ENCODE results near the gene FES.
"Not testable (repeated sequence)": the region's sequence is repeated elsewhere in the genome, so short reads cannot be mapped to it uniquely, and the experiment has no call there.

The FES gene

GRCh38 chr15:90915808-90916440 is 31.6 kb downstream of the FES start:
- Mint-ChIP-seq H3K4me1 (peaks cover 16% of the 10 kb centered on the region), H3K27me3 (ENCODE audit: low read depth, poor library complexity) (peaks cover 4% of the 10 kb centered on the region), H3K36me3 (ENCODE audit: low read depth) (peaks cover 40% of the 10 kb centered on the region), H3K9me3 (no peaks in the 10 kb centered on the region), H3K4me3 (no peak overlapping the region), H3K27ac (peak overlapping the region; percentile 71)
- DNase-seq: no peak
- no peak for TF ChIP-seq CTCF (IDR thresholded peaks at IDR 0.05)

GRCh38 chr15:90916461-90916860 is 32.2 kb downstream of the FES start:
- H3K36me3 Mint-ChIP-seq (ENCODE audit: low read depth): peaks cover 45% of the 10 kb centered on the region
- peaks cover 16% of the 10 kb centered on the region for H3K4me1 Mint-ChIP-seq
- DNase-seq: no peak
- no peak overlapping the region for H3K4me3 Mint-ChIP-seq
- peaks cover 4% of the 10 kb centered on the region for H3K27me3 Mint-ChIP-seq (ENCODE audit: low read depth, poor library complexity)
- no peak overlapping the region for H3K27ac Mint-ChIP-seq
- no peaks in the 10 kb centered on the region for H3K9me3 Mint-ChIP-seq
- no peak for TF ChIP-seq CTCF (IDR thresholded peaks at IDR 0.05)

GRCh38 chr15:90917569-90917968 is 33.3 kb downstream of the FES start:
- Mint-ChIP-seq H3K4me1 (peaks cover 16% of the 10 kb centered on the region), H3K4me3 (no peak overlapping the region), H3K9me3 (no peaks in the 10 kb centered on the region), H3K27me3 (ENCODE audit: low read depth, poor library complexity) (peaks cover 4% of the 10 kb centered on the region), H3K36me3 (ENCODE audit: low read depth) (peaks cover 45% of the 10 kb centered on the region), H3K27ac (no peak overlapping the region)
- no peak for TF ChIP-seq CTCF (IDR thresholded peaks at IDR 0.05)
- DNase-seq: no peak

GRCh38 chr15:90918034-90918788 is 33.9 kb downstream of the FES start:
- Mint-ChIP-seq H3K27ac (peak overlapping the region; percentile 93), H3K9me3 (no peaks in the 10 kb centered on the region), H3K4me3 (no peak overlapping the region), H3K36me3 (ENCODE audit: low read depth) (peaks cover 42% of the 10 kb centered on the region), H3K27me3 (ENCODE audit: low read depth, poor library complexity) (peaks cover 4% of the 10 kb centered on the region), H3K4me1 (peaks cover 16% of the 10 kb centered on the region)
- no peak for TF ChIP-seq CTCF (IDR thresholded peaks at IDR 0.05)
- no peak for DNase-seq

- H3K27ac Mint-ChIP-seq: no peak overlapping the region
- peaks cover 16% of the 10 kb centered on the region for H3K4me1 Mint-ChIP-seq
- peaks cover 39% of the 10 kb centered on the region for H3K36me3 Mint-ChIP-seq (ENCODE audit: low read depth)
- peaks cover 4% of the 10 kb centered on the region for H3K27me3 Mint-ChIP-seq (ENCODE audit: low read depth, poor library complexity)
- no peak overlapping the region for H3K4me3 Mint-ChIP-seq
- no peaks in the 10 kb centered on the region for H3K9me3 Mint-ChIP-seq
- TF ChIP-seq CTCF (IDR thresholded peaks at IDR 0.05): no peak
- no peak for DNase-seq
These were observed 34.5 kb downstream of the FES start for GRCh38 chr15:90918835-90919234.

- Mint-ChIP-seq H3K4me3 (no peak overlapping the region), H3K27me3 (ENCODE audit: low read depth, poor library complexity) (peaks cover 4% of the 10 kb centered on the region), H3K9me3 (no peaks in the 10 kb centered on the region), H3K27ac (no peak overlapping the region), H3K36me3 (ENCODE audit: low read depth) (peaks cover 28% of the 10 kb centered on the region), H3K4me1 (no peaks in the 10 kb centered on the region)
- TF ChIP-seq CTCF (IDR thresholded peaks at IDR 0.05): no peak
- DNase-seq: no peak
These were observed 37.6 kb downstream of the FES start for GRCh38 chr15:90921887-90922286.

- not testable (repeated sequence) for H3K27me3 Mint-ChIP-seq (ENCODE audit: low read depth, poor library complexity); H3K4me3 Mint-ChIP-seq; H3K9me3 Mint-ChIP-seq; H3K27ac Mint-ChIP-seq; DNase-seq; H3K4me1 Mint-ChIP-seq
- peaks cover 24% of the 10 kb centered on the region for H3K36me3 Mint-ChIP-seq (ENCODE audit: low read depth)
These were observed 38.5 kb downstream of the FES start for GRCh38 chr15:90922712-90923322.
